ENCODE results near the gene HACD1.
"Not testable (repeated sequence)": the region's sequence is repeated elsewhere in the genome, so short reads cannot be mapped to it uniquely, and the experiment has no call there.

Gene HACD1

GRCh38 chr10:17643339-17643754, 26.2 kb upstream of the HACD1 start:
- H3K27me3 ChIP-seq (ENCODE audit: insufficient read depth, insufficient read length): no peaks in the 10 kb centered on the region
- peak overlapping the region; percentile 89 for H3K9ac ChIP-seq (ENCODE audit: insufficient read length, low read depth)
- peaks cover 11% of the 10 kb centered on the region; the same call in 1 of the 2 replicates for H3K9me3 ChIP-seq (ENCODE audit: insufficient read depth, low read length)
- DNase-seq (ENCODE audit: low read depth, low spot score): no peak
- TF ChIP-seq YY1 (IDR thresholded peaks at IDR 0.05; ENCODE audit: insufficient read depth, insufficient read length) (no peak), ZNF274 (IDR thresholded peaks at IDR 0.05; ENCODE audit: low read depth, low read length) (no peak), SUZ12 (IDR thresholded peaks at IDR 0.05; ENCODE audit: extremely low read depth, insufficient read depth, insufficient read length) (no peak)
- H3K36me3 ChIP-seq (ENCODE audit: insufficient read depth, insufficient read length, low read length): peaks cover 17% of the 10 kb centered on the region
- no peaks in the 10 kb centered on the region for H3K4me1 ChIP-seq (ENCODE audit: insufficient read depth, insufficient read length)
- H3K4me3 ChIP-seq (ENCODE audit: insufficient read length, low read depth): peak overlapping the region; percentile 99

GRCh38 chr10:17640331-17640816, 23.2 kb upstream of the HACD1 start:
- no peaks in the 10 kb centered on the region for H3K9me3 ChIP-seq (ENCODE audit: insufficient read depth, low read length)
- TF ChIP-seq ZNF274 (IDR thresholded peaks at IDR 0.05; ENCODE audit: low read depth, low read length): no peak
- no peak for TF ChIP-seq SUZ12 (IDR thresholded peaks at IDR 0.05; ENCODE audit: extremely low read depth, insufficient read depth, insufficient read length)

GRCh38 chr10:17637869-17638268, 20.7 kb upstream of the HACD1 start:
- TF ChIP-seq SUZ12 (IDR thresholded peaks at IDR 0.05; ENCODE audit: extremely low read depth, insufficient read depth, insufficient read length) (no peak), YY1 (IDR thresholded peaks at IDR 0.05; ENCODE audit: insufficient read depth, insufficient read length) (no peak)
- Histone ChIP-seq H3K9ac (ENCODE audit: insufficient read length, low read depth) (no peak overlapping the region), H3K36me3 (ENCODE audit: insufficient read depth, insufficient read length, low read length) (peaks cover 6% of the 10 kb centered on the region), H3K27me3 (ENCODE audit: insufficient read depth, insufficient read length) (no peaks in the 10 kb centered on the region), H3K9me3 (ENCODE audit: insufficient read depth, low read length) (no peaks in the 10 kb centered on the region), H3K4me1 (ENCODE audit: insufficient read depth, insufficient read length) (no peaks in the 10 kb centered on the region), H3K4me3 (ENCODE audit: insufficient read length, low read depth) (no peak overlapping the region)
- no peak for DNase-seq (ENCODE audit: low read depth, low spot score)

More at GRCh38 chr10:17640331-17640816, 23.2 kb upstream of the HACD1 start:
- H3K9ac ChIP-seq (ENCODE audit: insufficient read length, low read depth): no peak overlapping the region
- peaks cover 6% of the 10 kb centered on the region for H3K36me3 ChIP-seq (ENCODE audit: insufficient read depth, insufficient read length, low read length)
- H3K4me3 ChIP-seq (ENCODE audit: insufficient read length, low read depth): no peak overlapping the region
- H3K27me3 ChIP-seq (ENCODE audit: insufficient read depth, insufficient read length): no peaks in the 10 kb centered on the region
- no peak for DNase-seq (ENCODE audit: low read depth, low spot score)
- H3K4me1 ChIP-seq (ENCODE audit: insufficient read depth, insufficient read length): no peaks in the 10 kb centered on the region

GRCh38 chr10:17633353-17633752, 16.2 kb upstream of the HACD1 start:
- Histone ChIP-seq H3K4me1 (ENCODE audit: insufficient read depth, insufficient read length) (no peaks in the 10 kb centered on the region), H3K9me3 (ENCODE audit: insufficient read depth, low read length) (no peaks in the 10 kb centered on the region; the same call in 1 of the 2 replicates), H3K4me3 (ENCODE audit: insufficient read length, low read depth) (no peak overlapping the region), H3K9ac (ENCODE audit: insufficient read length, low read depth) (no peak overlapping the region), H3K36me3 (ENCODE audit: insufficient read depth, insufficient read length, low read length) (no peaks in the 10 kb centered on the region), H3K27me3 (ENCODE audit: insufficient read depth, insufficient read length) (no peaks in the 10 kb centered on the region)
- TF ChIP-seq SUZ12 (IDR thresholded peaks at IDR 0.05; ENCODE audit: extremely low read depth, insufficient read depth, insufficient read length) (no peak), YY1 (IDR thresholded peaks at IDR 0.05; ENCODE audit: insufficient read depth, insufficient read length) (no peak), ZNF274 (IDR thresholded peaks at IDR 0.05; ENCODE audit: low read depth, low read length) (no peak)
- no peak for DNase-seq (ENCODE audit: low read depth, low spot score)

- not testable (repeated sequence) for H3K36me3 ChIP-seq (ENCODE audit: insufficient read depth, insufficient read length, low read length); H3K4me1 ChIP-seq (ENCODE audit: insufficient read depth, insufficient read length); H3K9ac ChIP-seq (ENCODE audit: insufficient read length, low read depth); H3K4me3 ChIP-seq (ENCODE audit: insufficient read length, low read depth); H3K9me3 ChIP-seq (ENCODE audit: insufficient read depth, low read length); H3K27me3 ChIP-seq (ENCODE audit: insufficient read depth, insufficient read length); DNase-seq (ENCODE audit: low read depth, low spot score)
Measured at GRCh38 chr10:17632590-17632989, 15.4 kb upstream of the HACD1 start.

GRCh38 chr10:17626656-17627055, 9.5 kb upstream of the HACD1 start:
- Histone ChIP-seq H3K4me1 (ENCODE audit: insufficient read depth, insufficient read length) (no peaks in the 10 kb centered on the region), H3K9ac (ENCODE audit: insufficient read length, low read depth) (no peak overlapping the region), H3K9me3 (ENCODE audit: insufficient read depth, low read length) (no peaks in the 10 kb centered on the region; the same call in 1 of the 2 replicates), H3K27me3 (ENCODE audit: insufficient read depth, insufficient read length) (no peaks in the 10 kb centered on the region), H3K36me3 (ENCODE audit: insufficient read depth, insufficient read length, low read length) (no peaks in the 10 kb centered on the region), H3K4me3 (ENCODE audit: insufficient read length, low read depth) (no peak overlapping the region)
- no peak for DNase-seq (ENCODE audit: low read depth, low spot score)
- TF ChIP-seq YY1 (IDR thresholded peaks at IDR 0.05; ENCODE audit: insufficient read depth, insufficient read length): no peak
- TF ChIP-seq ZNF274 (IDR thresholded peaks at IDR 0.05; ENCODE audit: low read depth, low read length): no peak
- TF ChIP-seq SUZ12 (IDR thresholded peaks at IDR 0.05; ENCODE audit: extremely low read depth, insufficient read depth, insufficient read length): no peak

- TF ChIP-seq ZNF274 (IDR thresholded peaks at IDR 0.05; ENCODE audit: low read depth, low read length): no peak
- TF ChIP-seq YY1 (IDR thresholded peaks at IDR 0.05; ENCODE audit: insufficient read depth, insufficient read length): no peak
- no peak for TF ChIP-seq SUZ12 (IDR thresholded peaks at IDR 0.05; ENCODE audit: extremely low read depth, insufficient read depth, insufficient read length)
- Histone ChIP-seq H3K9ac (ENCODE audit: insufficient read length, low read depth) (no peak overlapping the region), H3K9me3 (ENCODE audit: insufficient read depth, low read length) (no peaks in the 10 kb centered on the region; the same call in 1 of the 2 replicates), H3K27me3 (ENCODE audit: insufficient read depth, insufficient read length) (no peaks in the 10 kb centered on the region), H3K4me3 (ENCODE audit: insufficient read length, low read depth) (no peak overlapping the region), H3K36me3 (ENCODE audit: insufficient read depth, insufficient read length, low read length) (no peaks in the 10 kb centered on the region), H3K4me1 (ENCODE audit: insufficient read depth, insufficient read length) (no peaks in the 10 kb centered on the region)
- DNase-seq (ENCODE audit: low read depth, low spot score): no peak
Measured at GRCh38 chr10:17624996-17625395, 7.8 kb upstream of the HACD1 start.

GRCh38 chr10:17622061-17622460, 4.9 kb upstream of the HACD1 start:
- Histone ChIP-seq H3K4me1 (ENCODE audit: insufficient read depth, insufficient read length) (no peaks in the 10 kb centered on the region), H3K36me3 (ENCODE audit: insufficient read depth, insufficient read length, low read length) (no peaks in the 10 kb centered on the region), H3K4me3 (ENCODE audit: insufficient read length, low read depth) (no peak overlapping the region), H3K27me3 (ENCODE audit: insufficient read depth, insufficient read length) (no peaks in the 10 kb centered on the region), H3K9ac (ENCODE audit: insufficient read length, low read depth) (no peak overlapping the region), H3K9me3 (ENCODE audit: insufficient read depth, low read length) (no peaks in the 10 kb centered on the region)
- no peak for DNase-seq (ENCODE audit: low read depth, low spot score)
- TF ChIP-seq YY1 (IDR thresholded peaks at IDR 0.05; ENCODE audit: insufficient read depth, insufficient read length): no peak
- TF ChIP-seq ZNF274 (IDR thresholded peaks at IDR 0.05; ENCODE audit: low read depth, low read length): no peak
- TF ChIP-seq SUZ12 (IDR thresholded peaks at IDR 0.05; ENCODE audit: extremely low read depth, insufficient read depth, insufficient read length): no peak

All from NT2/D1 (cell line).